ENCODE measurements around the gene FA2H.

The FA2H gene

GRCh38 chr16:74738816-74739215, 35.8 kb downstream of the FA2H start:
- H3K9ac ChIP-seq (ENCODE audit: low read length in 5 of 5): no peak overlapping the region

GRCh38 chr16:74738113-74738541, 36.5 kb downstream of the FA2H start:
- Histone ChIP-seq H3K9me3 (ENCODE audit: control insufficient read depth in 5 of 5, low read length in 5 of 5) (no peaks in the 10 kb centered on the region), H3K9ac (ENCODE audit: low read length in 5 of 5) (no peak overlapping the region), H3K4me3 (ENCODE audit: low read depth in 1 of 5, low read length in 5 of 5) (no peak overlapping the region), H3K4me1 (ENCODE audit: control insufficient read depth in 5 of 5, insufficient read depth in 5 of 5, low read length in 5 of 5) (peaks cover 0 to 11% (median 4%) of the 10 kb centered on the region in 5 donors), H3K36me3 (ENCODE audit: control insufficient read depth in 5 of 5, insufficient read depth in 5 of 5, low read length in 5 of 5) (no peaks in the 10 kb centered on the region), H3K27me3 (ENCODE audit: control insufficient read depth in 5 of 5, insufficient read depth in 4 of 5, low read length in 5 of 5) (peaks cover 15 to 32% (median 31%) of the 10 kb centered on the region in 5 donors), H3K27ac (ENCODE audit: low read depth, low read length) (no peak overlapping the region)

More at GRCh38 chr16:74738816-74739215, 35.8 kb downstream of the FA2H start:
- Histone ChIP-seq H3K9me3 (ENCODE audit: control insufficient read depth in 5 of 5, low read length in 5 of 5) (no peaks in the 10 kb centered on the region), H3K36me3 (ENCODE audit: control insufficient read depth in 5 of 5, insufficient read depth in 5 of 5, low read length in 5 of 5) (no peaks in the 10 kb centered on the region), H3K4me1 (ENCODE audit: control insufficient read depth in 5 of 5, insufficient read depth in 5 of 5, low read length in 5 of 5) (peaks cover 0 to 11% (median 4%) of the 10 kb centered on the region in 5 donors), H3K4me3 (ENCODE audit: low read depth in 1 of 5, low read length in 5 of 5) (no peak overlapping the region), H3K27ac (ENCODE audit: low read depth, low read length) (no peak overlapping the region), H3K27me3 (ENCODE audit: control insufficient read depth in 5 of 5, insufficient read depth in 4 of 5, low read length in 5 of 5) (peaks cover 18 to 37% (median 31%) of the 10 kb centered on the region in 5 donors)

- Histone ChIP-seq H3K4me1 (ENCODE audit: control insufficient read depth in 5 of 5, insufficient read depth in 5 of 5, low read length in 5 of 5) (peaks cover 0 to 11% (median 4%) of the 10 kb centered on the region in 5 donors), H3K27me3 (ENCODE audit: control insufficient read depth in 5 of 5, insufficient read depth in 4 of 5, low read length in 5 of 5) (peaks cover 15 to 32% (median 31%) of the 10 kb centered on the region in 5 donors), H3K9me3 (ENCODE audit: control insufficient read depth in 5 of 5, low read length in 5 of 5) (no peaks in the 10 kb centered on the region), H3K9ac (ENCODE audit: low read length in 5 of 5) (no peak overlapping the region), H3K27ac (ENCODE audit: low read depth, low read length) (no peak overlapping the region), H3K36me3 (ENCODE audit: control insufficient read depth in 5 of 5, insufficient read depth in 5 of 5, low read length in 5 of 5) (no peaks in the 10 kb centered on the region), H3K4me3 (ENCODE audit: low read depth in 1 of 5, low read length in 5 of 5) (no peak overlapping the region)
Observed at GRCh38 chr16:74737521-74737920, 37.1 kb downstream of the FA2H start.

GRCh38 chr16:74736531-74737157, 38.0 kb downstream of the FA2H start:
- H3K4me1 ChIP-seq (ENCODE audit: control insufficient read depth in 5 of 5, insufficient read depth in 5 of 5, low read length in 5 of 5): peaks cover 0 to 6% (median 0%) of the 10 kb centered on the region in 5 donors
- no peak overlapping the region for H3K4me3 ChIP-seq (ENCODE audit: low read depth in 1 of 5, low read length in 5 of 5)
- peaks cover 10 to 32% (median 28%) of the 10 kb centered on the region in 5 donors for H3K27me3 ChIP-seq (ENCODE audit: control insufficient read depth in 5 of 5, insufficient read depth in 4 of 5, low read length in 5 of 5)
- no peaks in the 10 kb centered on the region for H3K9me3 ChIP-seq (ENCODE audit: control insufficient read depth in 5 of 5, low read length in 5 of 5)
- no peaks in the 10 kb centered on the region for H3K36me3 ChIP-seq (ENCODE audit: control insufficient read depth in 5 of 5, insufficient read depth in 5 of 5, low read length in 5 of 5)
- no peak overlapping the region for H3K27ac ChIP-seq (ENCODE audit: low read depth, low read length)
- H3K9ac ChIP-seq (ENCODE audit: low read length in 5 of 5): no peak overlapping the region

- Histone ChIP-seq H3K27me3 (ENCODE audit: control insufficient read depth in 5 of 5, insufficient read depth in 4 of 5, low read length in 5 of 5) (peaks cover 10 to 32% (median 25%) of the 10 kb centered on the region in 5 donors), H3K4me3 (ENCODE audit: low read depth in 1 of 5, low read length in 5 of 5) (no peak overlapping the region), H3K9me3 (ENCODE audit: control insufficient read depth in 5 of 5, low read length in 5 of 5) (no peaks in the 10 kb centered on the region), H3K27ac (ENCODE audit: low read depth, low read length) (no peak overlapping the region), H3K4me1 (ENCODE audit: control insufficient read depth in 5 of 5, insufficient read depth in 5 of 5, low read length in 5 of 5) (no peaks in the 10 kb centered on the region), H3K36me3 (ENCODE audit: control insufficient read depth in 5 of 5, insufficient read depth in 5 of 5, low read length in 5 of 5) (no peaks in the 10 kb centered on the region), H3K9ac (ENCODE audit: low read length in 5 of 5) (no peak overlapping the region)
Observed at GRCh38 chr16:74735554-74735953, 39.1 kb downstream of the FA2H start.

GRCh38 chr16:74735162-74735452, 39.5 kb downstream of the FA2H start:
- no peaks in the 10 kb centered on the region for H3K9me3 ChIP-seq (ENCODE audit: control insufficient read depth in 5 of 5, low read length in 5 of 5)
- H3K36me3 ChIP-seq (ENCODE audit: control insufficient read depth in 5 of 5, insufficient read depth in 5 of 5, low read length in 5 of 5): no peaks in the 10 kb centered on the region
- no peak overlapping the region for H3K27ac ChIP-seq (ENCODE audit: low read depth, low read length)
- no peak overlapping the region for H3K4me3 ChIP-seq (ENCODE audit: low read depth in 1 of 5, low read length in 5 of 5)
- peaks cover 10 to 32% (median 25%) of the 10 kb centered on the region in 5 donors for H3K27me3 ChIP-seq (ENCODE audit: control insufficient read depth in 5 of 5, insufficient read depth in 4 of 5, low read length in 5 of 5)
- no peak overlapping the region for H3K9ac ChIP-seq (ENCODE audit: low read length in 5 of 5)
- peaks cover 0 to under 1% (median 0%) of the 10 kb centered on the region in 5 donors for H3K4me1 ChIP-seq (ENCODE audit: control insufficient read depth in 5 of 5, insufficient read depth in 5 of 5, low read length in 5 of 5)

- Histone ChIP-seq H3K4me3 (ENCODE audit: low read depth in 1 of 5, low read length in 5 of 5) (no peak overlapping the region), H3K4me1 (ENCODE audit: control insufficient read depth in 5 of 5, insufficient read depth in 5 of 5, low read length in 5 of 5) (peaks cover 0 to 2% (median 0%) of the 10 kb centered on the region in 5 donors), H3K9me3 (ENCODE audit: control insufficient read depth in 5 of 5, low read length in 5 of 5) (no peaks in the 10 kb centered on the region), H3K36me3 (ENCODE audit: control insufficient read depth in 5 of 5, insufficient read depth in 5 of 5, low read length in 5 of 5) (no peaks in the 10 kb centered on the region), H3K9ac (ENCODE audit: low read length in 5 of 5) (no peak overlapping the region), H3K27ac (ENCODE audit: low read depth, low read length) (no peak overlapping the region), H3K27me3 (ENCODE audit: control insufficient read depth in 5 of 5, insufficient read depth in 4 of 5, low read length in 5 of 5) (peaks cover 10 to 31% (median 21%) of the 10 kb centered on the region in 5 donors)
Observed at GRCh38 chr16:74734361-74735161, 40.1 kb downstream of the FA2H start.

GRCh38 chr16:74732707-74733350, 41.8 kb downstream of the FA2H start:
- Histone ChIP-seq H3K9me3 (ENCODE audit: control insufficient read depth in 5 of 5, low read length in 5 of 5) (no peaks in the 10 kb centered on the region), H3K36me3 (ENCODE audit: control insufficient read depth in 5 of 5, insufficient read depth in 5 of 5, low read length in 5 of 5) (no peaks in the 10 kb centered on the region), H3K4me1 (ENCODE audit: control insufficient read depth in 5 of 5, insufficient read depth in 5 of 5, low read length in 5 of 5) (peaks cover 0 to 2% (median 0%) of the 10 kb centered on the region in 5 donors), H3K27me3 (ENCODE audit: control insufficient read depth in 5 of 5, insufficient read depth in 4 of 5, low read length in 5 of 5) (peaks cover 10 to 21% (median 13%) of the 10 kb centered on the region in 5 donors), H3K4me3 (ENCODE audit: low read depth in 1 of 5, low read length in 5 of 5) (no peak overlapping the region), H3K27ac (ENCODE audit: low read depth, low read length) (no peak overlapping the region), H3K9ac (ENCODE audit: low read length in 5 of 5) (no peak overlapping the region)

GRCh38 chr16:74731853-74732477, 42.7 kb downstream of the FA2H start:
- Histone ChIP-seq H3K4me1 (ENCODE audit: control insufficient read depth in 5 of 5, insufficient read depth in 5 of 5, low read length in 5 of 5) (peaks cover 0 to 2% (median 0%) of the 10 kb centered on the region in 5 donors), H3K4me3 (ENCODE audit: low read depth in 1 of 5, low read length in 5 of 5) (no peak overlapping the region), H3K27me3 (ENCODE audit: control insufficient read depth in 5 of 5, insufficient read depth in 4 of 5, low read length in 5 of 5) (peaks cover 6 to 14% (median 8%) of the 10 kb centered on the region in 5 donors), H3K27ac (ENCODE audit: low read depth, low read length) (no peak overlapping the region), H3K9ac (ENCODE audit: low read length in 5 of 5) (no peak overlapping the region), H3K36me3 (ENCODE audit: control insufficient read depth in 5 of 5, insufficient read depth in 5 of 5, low read length in 5 of 5) (no peaks in the 10 kb centered on the region), H3K9me3 (ENCODE audit: control insufficient read depth in 5 of 5, low read length in 5 of 5) (peaks cover under 1 to 7% (median 6%) of the 10 kb centered on the region in 5 donors)
